Keratinocyte (primary cell): ENCODE data around the gene POLA1. TPM values are rescaled to one million over a fixed set of nuclear protein-coding genes. Genes with fewer than 3 reads are reported as not detected.

Experiments
- DNase-seq: peaks from one replicate; pipeline ENCODE4 v3.0.0-alpha.2; 2011; ENCODE audit warnings: low read depth, missing footprints, low spot score
- FAIRE-seq: peaks from 2 replicates; lab custom pipeline; 2011; peaks lifted over from hg19 to GRCh38; lab: Jason Lieb, UNC
- H2AFZ ChIP-seq: 2 replicates; pipeline ENCODE4 v1.6.0; 2012; ENCODE audit warnings: low read length, control low read depth, inconsistent platforms; ENCODE audit not compliant: control insufficient read depth
- H3K27ac ChIP-seq: 2 replicates; pipeline ENCODE4 v1.5.1; 2011; ENCODE audit warnings: low read length; ENCODE audit not compliant: control insufficient read depth, insufficient read depth
- H3K27me3 ChIP-seq: 3 replicates; pipeline ENCODE4 v1.6.0; 2011; ENCODE audit warnings: low read length; ENCODE audit not compliant: control insufficient read depth, insufficient read depth; ENCODE audit errors: extremely low read depth
- H3K36me3 ChIP-seq, 2 experiments: 2 replicates in 1 of 2; 3 replicates in 1 of 2; pipeline ENCODE4 v1.5.1; 2011; ENCODE audit warnings: low read length in 2 of 2, mild to moderate bottlenecking in 1 of 2; ENCODE audit not compliant: control insufficient read depth in 2 of 2, insufficient read depth in 2 of 2; ENCODE audit errors: extremely low read depth in 1 of 2
- H3K4me1 ChIP-seq: 3 replicates; pipeline ENCODE4 v1.5.1; 2011; ENCODE audit warnings: low read length; ENCODE audit not compliant: control insufficient read depth, insufficient read depth; ENCODE audit errors: extremely low read depth
- H3K4me2 ChIP-seq: 3 replicates; pipeline ENCODE4 v1.6.0; 2011; ENCODE audit warnings: low read depth, low read length; ENCODE audit not compliant: control insufficient read depth, insufficient read depth; ENCODE audit errors: extremely low read depth
- H3K4me3 ChIP-seq, 3 experiments: fragments of 200-600 bp in 1 of 3; sonication (generic) in 1 of 3; 2 replicates in 2 of 3; 3 replicates in 1 of 3; pipeline ENCODE4 v1.5.1; 2011 to 2016; ENCODE audit warnings: low read length in 3 of 3, mild to moderate bottlenecking in 3 of 3, control low read depth in 2 of 3, inconsistent platforms in 1 of 3, low read depth in 1 of 3, mixed read lengths in 1 of 3, mixed run types in 1 of 3, moderate library complexity in 1 of 3; ENCODE audit not compliant: control insufficient read depth in 2 of 3, insufficient read depth in 2 of 3; ENCODE audit errors: extremely low read depth in 1 of 3
- H3K79me2 ChIP-seq: 2 replicates; pipeline ENCODE4 v1.6.0; 2012; ENCODE audit warnings: low read length; ENCODE audit not compliant: control insufficient read depth, insufficient read depth
- H3K9ac ChIP-seq: 3 replicates; pipeline ENCODE4 v1.6.0; 2011; ENCODE audit warnings: low read length; ENCODE audit not compliant: control insufficient read depth, insufficient read depth; ENCODE audit errors: extremely low read depth
- H3K9me1 ChIP-seq: 3 replicates; pipeline ENCODE4 v1.6.0; 2011; ENCODE audit warnings: low read length; ENCODE audit not compliant: control insufficient read depth, insufficient read depth; ENCODE audit errors: extremely low read depth
- H3K9me3 ChIP-seq: 2 replicates; pipeline ENCODE4 v1.5.1; 2012; ENCODE audit warnings: low read depth, low read length; ENCODE audit not compliant: control insufficient read depth
- H4K20me1 ChIP-seq: 3 replicates; pipeline ENCODE4 v1.6.0; 2011; ENCODE audit warnings: low read length; ENCODE audit not compliant: control insufficient read depth, insufficient read depth; ENCODE audit errors: extremely low read depth
- EZH2 ChIP-seq: IDR thresholded peaks from one replicate; pipeline ENCODE4 v1.6.1; 2012; ENCODE audit warnings: inconsistent platforms, mild to moderate bottlenecking, low read length, moderate library complexity
- dilution Hi-C: fragments of 300-500 bp; cut with MboI; formaldehyde crosslinking; loops from one replicate; pipeline ENCODE4 v1.7.0; 2020; ENCODE audit warnings: low sequenced_read_pairs; ENCODE audit not compliant: extremely low pct_ligation_motif_present
- polyA plus RNA-seq, 5 experiments: library from polyadenylated mRNA; depleted of rRNA in 3 of 5; stranded (reverse) in 3 of 5; stranded (forward) in 1 of 5; unstranded in 1 of 5; fragments of >200 nt; gene quantifications; 1 replicate in 1 of 5; 2 replicates in 3 of 5; 3 replicates in 1 of 5; pipeline versions ENCODE4 v1.2.1 to v1.2.3, GENCODE V29; 2011 to 2012; ENCODE audit warnings: missing spikeins in 2 of 5, low read depth in 1 of 5, low replicate concordance in 1 of 5
- TF ChIP-seq, protein P1 (sequence below), 3 experiments: IDR thresholded peaks in 1 of 3; conservative IDR thresholded peaks in 1 of 3; optimal IDR thresholded peaks in 1 of 3; 2 replicates in 2 of 3; 3 replicates in 1 of 3; pipeline versions ENCODE3 to v1.5.1; 2011; ENCODE audit warnings: low read length in 3 of 3, mild to moderate bottlenecking in 3 of 3, moderate library complexity in 2 of 3, control low read depth in 1 of 3, inconsistent platforms in 1 of 3; ENCODE audit not compliant: insufficient read depth in 2 of 3; ENCODE audit errors: extremely low read depth in 1 of 3

Gene POLA1
- polyA plus RNA-seq, 1 donor (not counting 4 experiments of a cell fraction or from before 2014, with no cell fraction given), result 3.9 TPM

DNA sequence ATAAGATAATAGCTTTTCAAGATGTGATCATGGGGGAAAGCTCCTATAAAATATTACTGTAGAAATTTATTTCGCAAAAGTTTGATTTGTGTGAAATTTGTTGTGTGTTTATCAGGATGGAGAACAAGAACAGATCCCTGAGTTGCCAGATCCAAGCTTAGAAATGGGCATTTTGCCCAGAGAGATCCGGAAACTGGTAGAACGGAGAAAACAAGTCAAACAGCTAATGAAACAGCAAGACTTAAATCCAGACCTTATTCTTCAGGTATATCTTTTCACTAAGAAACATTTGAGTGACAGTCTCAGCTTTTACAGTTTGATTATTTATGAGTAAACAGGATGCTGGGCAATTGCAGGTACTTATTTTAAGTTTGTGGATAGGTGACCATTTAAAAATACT is 54.5 kb downstream of the POLA1 start:
- no peak overlapping the region for H3K9ac ChIP-seq
- H3K36me3 ChIP-seq, result no peaks in the 10 kb centered on the region

DNA sequence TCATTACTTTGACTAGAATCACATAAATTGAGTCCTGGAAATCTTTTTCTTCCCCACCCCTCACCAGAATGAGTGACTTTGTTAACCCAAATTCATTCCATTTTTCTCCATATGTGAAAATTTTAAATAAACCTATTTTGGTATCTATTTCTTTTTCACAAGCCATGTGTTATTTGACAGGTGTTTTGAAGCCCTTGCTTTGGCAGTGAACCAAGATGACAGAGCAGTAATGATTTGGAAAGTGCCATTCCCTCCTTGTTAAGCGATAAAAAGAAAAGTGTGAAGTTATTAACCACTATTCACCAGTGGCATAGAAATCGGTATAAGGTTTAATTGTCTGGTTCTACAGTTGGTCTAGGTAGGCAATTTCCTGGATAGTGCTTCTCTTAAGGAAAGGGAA is 66.1 kb downstream of the POLA1 start:
- no peak overlapping the region for H3K9ac ChIP-seq
- no peak overlapping the region for H2AFZ ChIP-seq
- FAIRE-seq, result no peak
- TF ChIP-seq EZH2, result no peak
- H3K4me1 ChIP-seq, result no peaks in the 10 kb centered on the region
- H3K79me2 ChIP-seq, result no peaks in the 10 kb centered on the region
- no peak overlapping the region for H3K4me3 ChIP-seq
- no peaks in the 10 kb centered on the region for H3K9me1 ChIP-seq
- no peak overlapping the region for H3K4me2 ChIP-seq
- H4K20me1 ChIP-seq, result no peaks in the 10 kb centered on the region
- DNase-seq, result no peak
- dilution Hi-C loops, result no loop called here
- no peaks in the 10 kb centered on the region for H3K27me3 ChIP-seq
- no peaks in the 10 kb centered on the region for H3K9me3 ChIP-seq
- H3K36me3 ChIP-seq, result no peaks in the 10 kb centered on the region
- no peak overlapping the region for H3K27ac ChIP-seq

More for the DNA sequence above, 54.5 kb downstream of the POLA1 start:
- Histone ChIP-seq H3K27me3 (no peaks in the 10 kb centered on the region), H4K20me1 (no peaks in the 10 kb centered on the region), H3K4me3 (no peak overlapping the region), H3K9me1 (no peaks in the 10 kb centered on the region), H2AFZ (no peak overlapping the region), H3K27ac (no peak overlapping the region), H3K4me2 (no peak overlapping the region), H3K79me2 (no peaks in the 10 kb centered on the region), H3K4me1 (no peaks in the 10 kb centered on the region), H3K9me3 (no peaks in the 10 kb centered on the region)
- FAIRE-seq (no peak), DNase-seq (no peak)
- dilution Hi-C loops, result no loop called here
- TF ChIP-seq EZH2, result no peak
- TF ChIP-seq, protein P1, sequence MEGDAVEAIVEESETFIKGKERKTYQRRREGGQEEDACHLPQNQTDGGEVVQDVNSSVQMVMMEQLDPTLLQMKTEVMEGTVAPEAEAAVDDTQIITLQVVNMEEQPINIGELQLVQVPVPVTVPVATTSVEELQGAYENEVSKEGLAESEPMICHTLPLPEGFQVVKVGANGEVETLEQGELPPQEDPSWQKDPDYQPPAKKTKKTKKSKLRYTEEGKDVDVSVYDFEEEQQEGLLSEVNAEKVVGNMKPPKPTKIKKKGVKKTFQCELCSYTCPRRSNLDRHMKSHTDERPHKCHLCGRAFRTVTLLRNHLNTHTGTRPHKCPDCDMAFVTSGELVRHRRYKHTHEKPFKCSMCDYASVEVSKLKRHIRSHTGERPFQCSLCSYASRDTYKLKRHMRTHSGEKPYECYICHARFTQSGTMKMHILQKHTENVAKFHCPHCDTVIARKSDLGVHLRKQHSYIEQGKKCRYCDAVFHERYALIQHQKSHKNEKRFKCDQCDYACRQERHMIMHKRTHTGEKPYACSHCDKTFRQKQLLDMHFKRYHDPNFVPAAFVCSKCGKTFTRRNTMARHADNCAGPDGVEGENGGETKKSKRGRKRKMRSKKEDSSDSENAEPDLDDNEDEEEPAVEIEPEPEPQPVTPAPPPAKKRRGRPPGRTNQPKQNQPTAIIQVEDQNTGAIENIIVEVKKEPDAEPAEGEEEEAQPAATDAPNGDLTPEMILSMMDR (optimal IDR thresholded peaks at IDR 0.05 in 1 of 3, IDR thresholded peaks at IDR 0.05 in 1 of 3, conservative IDR thresholded peaks at IDR 0.05 in 1 of 3; ENCODE audit: extremely low read depth in 1 of 3, insufficient read depth in 2 of 3, low read length in 3 of 3), result no peak

DNA sequence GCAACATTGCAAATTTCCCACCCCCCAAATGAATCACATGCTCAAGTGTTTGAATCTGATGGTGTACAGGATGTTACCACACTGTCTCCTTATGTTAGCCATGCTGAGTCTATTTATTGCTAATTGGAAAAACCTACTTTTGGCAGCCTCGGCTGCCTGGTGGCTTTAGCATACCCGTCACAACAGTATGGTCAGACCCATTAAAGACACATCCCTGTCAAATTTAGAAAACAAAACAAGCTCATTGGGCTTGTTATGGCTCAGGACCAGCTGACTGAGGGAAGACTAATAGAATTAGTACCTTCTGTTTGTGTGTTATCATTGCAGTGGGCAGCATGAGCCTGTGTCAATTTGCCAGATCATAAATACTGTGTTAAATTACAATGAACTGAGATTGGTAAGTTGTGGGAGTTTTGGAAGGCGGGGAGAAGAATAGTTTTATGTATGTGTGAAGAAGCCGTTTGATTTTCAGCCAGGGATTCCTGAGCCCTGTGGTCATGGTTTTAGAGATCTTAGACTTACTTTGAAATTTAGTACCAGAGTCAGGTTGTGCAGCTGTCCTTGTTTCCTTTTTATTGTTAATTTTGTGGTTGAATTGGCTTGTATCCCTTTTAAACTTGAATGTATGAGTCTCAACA is 66.8 kb downstream of the POLA1 start:
- Histone ChIP-seq H3K4me2 (no peak overlapping the region), H3K27me3 (no peaks in the 10 kb centered on the region), H3K27ac (no peak overlapping the region), H3K4me1 (no peaks in the 10 kb centered on the region), H2AFZ (no peak overlapping the region), H3K9ac (no peak overlapping the region), H3K79me2 (no peaks in the 10 kb centered on the region), H3K9me3 (no peaks in the 10 kb centered on the region), H3K36me3 (no peaks in the 10 kb centered on the region), H3K9me1 (no peaks in the 10 kb centered on the region), H4K20me1 (no peaks in the 10 kb centered on the region), H3K4me3 (no peak overlapping the region)
- FAIRE-seq (no peak), DNase-seq (no peak)
- dilution Hi-C loops, result no loop called here
- TF ChIP-seq, protein P1 (optimal IDR thresholded peaks at IDR 0.05 in 1 of 3, IDR thresholded peaks at IDR 0.05 in 1 of 3, conservative IDR thresholded peaks at IDR 0.05 in 1 of 3; ENCODE audit: extremely low read depth in 1 of 3, insufficient read depth in 2 of 3, low read length in 3 of 3), result no peak
- no peak for TF ChIP-seq EZH2
